ENCODE results near the gene HSD17B14. TPM values are rescaled to one million over a fixed set of nuclear protein-coding genes. Genes with fewer than 3 reads are reported as not detected.
"Not testable (repeated sequence)": the region's sequence is repeated elsewhere in the genome, so short reads cannot be mapped to it uniquely, and the experiment has no call there.

The HSD17B14 gene
- total RNA-seq: 9.8 TPM

- Histone ChIP-seq H3K4me1 (peaks cover 3 to 8% of the 10 kb centered on the region in 2 donors), H3K36me3 (peaks cover 9 to 21% of the 10 kb centered on the region in 2 donors), H3K27ac (peak within 1 kb of the TSS; percentile 88 to 94), H3K4me3 (peak within 1 kb of the TSS; percentile 59 to 67), H3K9me3 (no peaks in the 10 kb centered on the region), H3K27me3 (no peaks in the 10 kb centered on the region)
- peak; percentile 14 to 75 for DNase-seq (ENCODE audit: low spot score in 2 of 2)
- TF ChIP-seq, protein P1, sequence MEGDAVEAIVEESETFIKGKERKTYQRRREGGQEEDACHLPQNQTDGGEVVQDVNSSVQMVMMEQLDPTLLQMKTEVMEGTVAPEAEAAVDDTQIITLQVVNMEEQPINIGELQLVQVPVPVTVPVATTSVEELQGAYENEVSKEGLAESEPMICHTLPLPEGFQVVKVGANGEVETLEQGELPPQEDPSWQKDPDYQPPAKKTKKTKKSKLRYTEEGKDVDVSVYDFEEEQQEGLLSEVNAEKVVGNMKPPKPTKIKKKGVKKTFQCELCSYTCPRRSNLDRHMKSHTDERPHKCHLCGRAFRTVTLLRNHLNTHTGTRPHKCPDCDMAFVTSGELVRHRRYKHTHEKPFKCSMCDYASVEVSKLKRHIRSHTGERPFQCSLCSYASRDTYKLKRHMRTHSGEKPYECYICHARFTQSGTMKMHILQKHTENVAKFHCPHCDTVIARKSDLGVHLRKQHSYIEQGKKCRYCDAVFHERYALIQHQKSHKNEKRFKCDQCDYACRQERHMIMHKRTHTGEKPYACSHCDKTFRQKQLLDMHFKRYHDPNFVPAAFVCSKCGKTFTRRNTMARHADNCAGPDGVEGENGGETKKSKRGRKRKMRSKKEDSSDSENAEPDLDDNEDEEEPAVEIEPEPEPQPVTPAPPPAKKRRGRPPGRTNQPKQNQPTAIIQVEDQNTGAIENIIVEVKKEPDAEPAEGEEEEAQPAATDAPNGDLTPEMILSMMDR (IDR thresholded peaks at IDR 0.05): no peak
- intact Hi-C loops (cut with DNase I): loop anchor here (1.0 to 5.0 kb wide), 5 partner anchors 24 to 190 kb away; partner anchors contain the start of genes CA11 and FTL
These were observed at the start of gene HSD17B14 for GRCh38 chr19:48836089-48837017. TSS of gene HSD17B14 (minus strand) at chr19:48836491. CDS start at chr19:48836411, 80 bp downstream.

DNA sequence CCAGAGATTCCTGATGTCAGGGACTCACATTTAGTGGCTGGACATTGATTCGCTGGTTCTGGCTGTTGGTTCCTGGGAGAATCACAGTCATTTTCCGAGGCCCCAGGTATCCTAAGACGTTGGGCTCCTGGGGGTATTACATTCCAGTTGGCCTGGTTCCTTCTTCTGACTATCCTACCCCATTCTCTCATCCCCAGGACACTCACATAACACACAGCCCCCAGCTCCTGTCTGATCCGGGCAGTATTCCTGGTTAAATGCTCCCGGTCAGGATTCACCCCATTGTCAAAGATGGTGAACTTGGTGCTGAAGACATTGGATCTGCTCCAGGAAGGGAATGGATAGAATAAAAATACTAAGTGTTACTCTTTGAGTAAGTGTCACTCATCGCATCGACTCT is 47.4 kb upstream of the HSD17B14 start:
- DNase-seq (ENCODE audit: low spot score in 2 of 2): no peak
- Histone ChIP-seq H3K27ac (no peak overlapping the region), H3K36me3 (peaks cover 0 to 7% of the 10 kb centered on the region in 2 donors), H3K4me3 (no peak overlapping the region), H3K4me1 (peaks cover 4 to 13% of the 10 kb centered on the region in 2 donors), H3K9me3 (no peaks in the 10 kb centered on the region), H3K27me3 (no peaks in the 10 kb centered on the region)
- TF ChIP-seq, protein P1 (IDR thresholded peaks at IDR 0.05): no peak
- intact Hi-C loops (cut with DNase I): no loop called here

DNA sequence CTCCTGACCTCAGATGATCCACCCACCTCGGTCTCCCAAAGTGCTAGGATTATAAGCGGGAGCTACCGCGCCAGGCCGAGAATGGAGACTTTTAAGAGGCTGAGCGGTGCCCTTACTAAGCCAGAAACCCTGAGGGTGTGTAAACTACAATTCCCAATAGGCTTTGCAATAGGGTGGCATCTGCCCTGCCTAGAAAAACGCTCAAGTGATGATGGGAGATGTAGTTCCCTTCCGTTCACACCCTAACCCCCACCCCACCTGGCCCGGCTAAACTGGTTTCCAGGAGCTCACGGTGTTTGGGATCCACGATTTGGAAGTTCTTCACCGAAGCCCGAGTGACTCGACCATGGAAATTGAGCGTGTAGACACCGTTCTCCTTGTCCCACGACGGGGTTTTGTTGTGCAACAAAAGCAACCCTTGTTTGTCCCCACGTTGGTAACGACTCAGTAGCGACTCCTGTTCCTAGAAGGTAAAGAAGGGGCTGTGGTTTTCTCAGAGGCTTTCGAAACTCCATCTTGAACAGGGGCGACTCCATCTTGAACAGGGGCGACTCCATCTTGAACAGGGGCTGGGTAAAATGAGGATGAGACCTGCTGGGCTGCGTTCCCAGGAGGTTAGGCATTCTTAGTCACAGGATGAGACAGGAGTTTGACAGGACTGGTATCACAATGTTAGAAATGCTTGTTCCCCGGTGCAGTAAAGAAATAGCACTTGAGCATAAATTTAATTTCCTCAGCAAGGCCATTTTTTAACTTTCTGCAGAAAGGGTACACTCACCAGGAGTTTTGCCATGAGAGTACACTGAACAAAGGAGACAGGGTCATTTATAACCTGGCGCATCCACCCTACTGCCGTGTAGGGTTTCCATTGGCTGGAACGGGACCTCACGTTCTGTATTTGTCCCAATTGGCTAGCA is 45.7 kb upstream of the HSD17B14 start:
- Histone ChIP-seq H3K4me3 (no peak overlapping the region), H3K4me1 (peaks cover 4 to 24% of the 10 kb centered on the region in 2 donors), H3K36me3 (peaks cover 6 to 19% of the 10 kb centered on the region in 2 donors), H3K27ac (peak overlapping the region; percentile 53 to 66), H3K9me3 (no peaks in the 10 kb centered on the region), H3K27me3 (no peaks in the 10 kb centered on the region)
- DNase-seq (ENCODE audit: low spot score in 2 of 2): no peak
- intact Hi-C loops (cut with DNase I): no loop called here
- TF ChIP-seq, protein P1 (IDR thresholded peaks at IDR 0.05): no peak

DNA sequence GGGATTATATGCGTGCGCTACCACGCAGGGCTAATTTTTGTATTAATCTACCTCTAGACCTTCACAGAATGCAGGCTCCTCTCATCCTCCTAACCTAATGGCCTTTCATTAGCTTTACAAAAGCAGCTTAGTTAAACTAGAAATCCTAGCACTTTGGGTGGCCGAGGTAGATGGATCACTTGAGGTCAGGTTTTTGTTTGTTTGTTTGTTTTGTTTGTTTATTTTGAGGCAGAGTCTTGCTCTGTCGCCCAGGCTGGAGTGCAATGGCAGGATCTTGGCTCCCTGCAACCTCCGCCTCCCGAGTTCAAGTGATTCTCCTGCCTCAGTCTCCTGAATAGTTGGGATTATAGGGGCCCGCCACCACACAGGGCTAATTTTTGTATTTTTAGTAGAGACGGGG is 43.4 kb upstream of the HSD17B14 start:
- H3K4me3 ChIP-seq; H3K27me3 ChIP-seq; H3K9me3 ChIP-seq; DNase-seq (ENCODE audit: low spot score in 2 of 2); intact Hi-C loops (cut with DNase I): not testable (repeated sequence)
- Histone ChIP-seq H3K27ac (peak overlapping the region; percentile 100), H3K4me1 (peaks cover 10 to 39% of the 10 kb centered on the region in 2 donors), H3K36me3 (peaks cover 16 to 41% of the 10 kb centered on the region in 2 donors)

DNA sequence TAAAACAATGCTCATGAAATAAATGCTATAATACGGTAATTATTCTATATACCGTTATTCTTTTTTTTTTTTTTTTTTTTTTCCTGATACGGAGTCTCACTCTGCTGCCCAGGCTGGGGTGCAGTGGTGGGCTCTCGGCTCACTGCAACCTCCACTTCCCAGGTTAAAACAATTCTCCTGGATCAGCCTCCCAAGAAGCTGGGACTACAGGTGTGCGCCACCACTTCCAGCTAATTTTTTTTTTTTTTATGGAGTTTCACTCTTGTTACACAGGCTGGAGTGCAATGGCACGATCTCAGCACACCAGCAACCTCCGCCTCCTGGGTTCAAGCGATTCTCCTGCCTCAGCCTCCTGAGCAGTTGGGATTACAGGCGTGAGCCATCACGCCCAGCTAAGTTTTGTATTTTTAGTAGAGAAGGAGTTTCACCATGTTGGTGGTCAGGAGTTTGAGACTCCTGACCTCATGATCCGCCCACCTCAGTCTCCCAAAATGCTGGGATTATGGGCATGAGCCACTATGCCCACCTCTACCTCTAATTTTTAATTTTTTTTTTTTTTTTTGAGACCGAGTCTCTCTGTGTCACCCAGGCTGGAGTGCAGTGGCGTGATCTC is 42.8 kb upstream of the HSD17B14 start:
- H3K4me3 ChIP-seq: no peak overlapping the region
- H3K4me1 ChIP-seq: peaks cover 10 to 39% of the 10 kb centered on the region in 2 donors
- TF ChIP-seq, protein P1 (IDR thresholded peaks at IDR 0.05): no peak
- peaks cover 18 to 47% of the 10 kb centered on the region in 2 donors for H3K36me3 ChIP-seq
- peak overlapping the region; percentile 100 for H3K27ac ChIP-seq
- intact Hi-C loops (cut with DNase I): no loop called here
- no peaks in the 10 kb centered on the region for H3K9me3 ChIP-seq
- no peaks in the 10 kb centered on the region for H3K27me3 ChIP-seq
- DNase-seq (ENCODE audit: low spot score in 2 of 2): no peak
